GM23338 (cell line): ENCODE measurements around the gene TMEM94. TPM values are rescaled to one million over a fixed set of nuclear protein-coding genes. Genes with fewer than 3 reads are reported as not detected.

Source experiments
- ATAC-seq: fragments of 200-7000 bp; cut with Tn5 transposase; 3 replicates; pipeline ENCODE4 v1.9.1; 2020
- DNase-seq: peaks from one replicate; pipeline ENCODE4 v3.0.0-alpha.2; 2015; ENCODE audit warnings: low spot score
- H2AFZ ChIP-seq: fragments of 200-600 bp; sonication (generic); 2 replicates; pipeline ENCODE4 v1.8.0; 2016; ENCODE audit warnings: antibody characterized with exemption, mild to moderate bottlenecking, moderate library complexity
- H3F3A ChIP-seq: fragments of 200-600 bp; sonication (generic); replicated peaks from 2 replicates; pipeline ENCODE4 v1.8.0; 2017; ENCODE audit warnings: antibody characterized with exemption, mixed run types, low read depth
- H3K27ac ChIP-seq: fragments of 200-600 bp; sonication (generic); 2 replicates; pipeline ENCODE4 v1.6.1; 2016; ENCODE audit warnings: low read depth
- H3K27me3 ChIP-seq: fragments of 200-600 bp; sonication (generic); 2 replicates; pipeline ENCODE4 v1.8.0; 2016; ENCODE audit warnings: mild to moderate bottlenecking, mixed run types, moderate library complexity; ENCODE audit not compliant: insufficient read depth
- H3K36me3 ChIP-seq: fragments of 200-600 bp; sonication (generic); 2 replicates; pipeline ENCODE4 v1.8.0; 2016; ENCODE audit warnings: mild to moderate bottlenecking; ENCODE audit not compliant: insufficient read depth
- H3K4me1 ChIP-seq: fragments of 200-600 bp; sonication (generic); 2 replicates; pipeline ENCODE4 v1.8.0; 2016; ENCODE audit warnings: mild to moderate bottlenecking, moderate library complexity; ENCODE audit not compliant: insufficient read depth
- H3K4me2 ChIP-seq: fragments of 200-600 bp; sonication (generic); 2 replicates; pipeline ENCODE4 v1.7.1; 2017; ENCODE audit warnings: mixed run types
- H3K4me3 ChIP-seq: fragments of 200-600 bp; sonication (generic); 2 replicates; pipeline ENCODE4 v1.6.1; 2016; ENCODE audit warnings: mixed run types
- H3K79me2 ChIP-seq: fragments of 200-600 bp; sonication (generic); replicated peaks from 2 replicates; pipeline ENCODE4 v1.8.0; 2017; ENCODE audit warnings: mild to moderate bottlenecking; ENCODE audit not compliant: insufficient read depth
- H3K9me2 ChIP-seq: fragments of 200-600 bp; sonication (generic); 2 replicates; pipeline ENCODE4 v1.8.0; 2017; ENCODE audit not compliant: insufficient read depth
- H4K20me1 ChIP-seq: fragments of 200-600 bp; sonication (generic); replicated peaks from 2 replicates; pipeline ENCODE4 v1.8.0; 2017; ENCODE audit warnings: mild to moderate bottlenecking; ENCODE audit not compliant: insufficient read depth
- H3K27ac Mint-ChIP-seq: 2 replicates; pipeline ENCODE4 v1.8.0; 2020; ENCODE audit warnings: inconsistent platforms, mild to moderate bottlenecking, moderate library complexity, mixed read lengths
- H3K27me3 Mint-ChIP-seq: 3 replicates; pipeline ENCODE4 v1.8.0; 2022; ENCODE audit warnings: low read depth, mild to moderate bottlenecking, moderate library complexity, mixed read lengths, inconsistent platforms; ENCODE audit not compliant: insufficient read depth, poor library complexity
- H3K36me3 Mint-ChIP-seq: 3 replicates; pipeline ENCODE4 v1.8.0; 2021; ENCODE audit warnings: low read depth, mild to moderate bottlenecking, inconsistent platforms, moderate library complexity, mixed read lengths
- H3K4me1 Mint-ChIP-seq: 3 replicates; pipeline ENCODE4 v1.8.0; 2020; ENCODE audit warnings: mild to moderate bottlenecking, inconsistent platforms, mixed read lengths
- H3K4me3 Mint-ChIP-seq: 3 replicates; pipeline ENCODE4 v1.8.0; 2021; ENCODE audit warnings: moderate library complexity, mild to moderate bottlenecking, inconsistent platforms, mixed read lengths
- H3K9me3 Mint-ChIP-seq: 3 replicates; pipeline ENCODE4 v1.8.0; 2020; ENCODE audit warnings: moderate library complexity, mild to moderate bottlenecking, inconsistent platforms, mixed read lengths
- CREB1 ChIP-seq: fragments of 250-450 bp; sonication (Bioruptor Pico); IDR thresholded peaks from 2 replicates; pipeline ENCODE4 v1.5.0; 2020; ENCODE audit warnings: low read depth, mild to moderate bottlenecking, moderate library complexity
- CTCF ChIP-seq, 2 experiments: fragments of 200-600 bp in 1 of 2; sonication (generic) in 1 of 2; conservative IDR thresholded peaks; 2 replicates each; pipeline versions ENCODE4 v1.5.1 to v1.6.1; 2016 to 2017; ENCODE audit warnings: antibody characterized with exemption in 2 of 2, low read depth in 2 of 2, mild to moderate bottlenecking in 2 of 2, moderate library complexity in 1 of 2
- ETS1 ChIP-seq: IDR thresholded peaks from 2 replicates; pipeline ENCODE4 v1.6.1; 2016; ENCODE audit warnings: antibody characterized with exemption
- EZH2 ChIP-seq: fragments of 200-600 bp; sonication (generic); IDR thresholded peaks from one replicate; pipeline ENCODE4 v1.8.0; 2017; ENCODE audit warnings: antibody characterized with exemption, mild to moderate bottlenecking, low read depth; ENCODE audit not compliant: unreplicated experiment
- EZH2phosphoT487 ChIP-seq: fragments of 200-600 bp; sonication (generic); IDR thresholded peaks from one replicate; pipeline ENCODE4 v1.8.1; 2018; ENCODE audit warnings: antibody characterized with exemption; ENCODE audit not compliant: unreplicated experiment
- JUNB ChIP-seq: IDR thresholded peaks from one replicate; pipeline ENCODE4 v1.6.1; 2016; ENCODE audit warnings: antibody characterized with exemption; ENCODE audit not compliant: unreplicated experiment
- NANOG ChIP-seq: IDR thresholded peaks from 2 replicates; pipeline ENCODE4 v1.6.1; 2016; ENCODE audit warnings: antibody characterized with exemption, borderline replicate concordance
- POLR2AphosphoS5 ChIP-seq: IDR thresholded peaks from 2 replicates; pipeline ENCODE4 v1.6.1; 2016; ENCODE audit warnings: antibody characterized with exemption, low read depth
- REST ChIP-seq: IDR thresholded peaks from one replicate; pipeline ENCODE4 v1.6.1; 2018; ENCODE audit warnings: antibody characterized with exemption; ENCODE audit not compliant: unreplicated experiment
- STAT1 ChIP-seq: IDR thresholded peaks from one replicate; pipeline ENCODE4 v1.6.1; 2016; ENCODE audit warnings: antibody characterized with exemption; ENCODE audit not compliant: unreplicated experiment
- ZNF114 ChIP-seq: fragments of 250-450 bp; sonication (Bioruptor Pico); IDR thresholded peaks from 2 replicates; pipeline ENCODE4 v1.5.0; 2020; ENCODE audit warnings: mild to moderate bottlenecking, moderate library complexity
- ZNF331 ChIP-seq: fragments of 250-450 bp; sonication (Bioruptor Pico); IDR thresholded peaks from 2 replicates; pipeline ENCODE4 v1.5.0; 2020; ENCODE audit warnings: low read depth, mild to moderate bottlenecking, moderate library complexity
- ZNF462 ChIP-seq: fragments of 250-450 bp; sonication (Bioruptor Pico); IDR thresholded peaks from 2 replicates; pipeline ENCODE4 v1.5.0; 2020; ENCODE audit warnings: mild to moderate bottlenecking, moderate library complexity
- polyA plus RNA-seq: library from polyadenylated mRNA; unstranded; fragments of >200 nt; fragmentation: Nextera tagmentation; extraction: Ambion mirVana; gene quantifications from 2 replicates; pipeline ENCODE4 v1.2.1, GENCODE V29; 2016
- total RNA-seq: library from RNA; depleted of rRNA; stranded (reverse); fragments of >200 nt; shearing (Covaris generic); gene quantifications from 2 replicates; pipeline ENCODE4 v1.2.3, GENCODE V29; 2014

TMEM94 gene
- total and polyA plus RNA-seq, 2 experiments from 2014 or later, result 24.0 to 66.0 TPM

GRCh38 chr17:75474736-75475135 lies 18.3 kb downstream of the TMEM94 start:
- Mint-ChIP-seq H3K27ac (no peak overlapping the region), H3K9me3 (no peaks in the 10 kb centered on the region), H3K36me3 (peaks cover 9% of the 10 kb centered on the region; the same call in 2 of the 3 replicates), H3K27me3 (peaks cover 9% of the 10 kb centered on the region), H3K4me1 (peaks cover 7% of the 10 kb centered on the region), H3K4me3 (no peak overlapping the region)
- no peak for DNase-seq
- no peak overlapping the region for H3K27ac ChIP-seq
- no peaks in the 10 kb centered on the region for H3K79me2 ChIP-seq
- H4K20me1 ChIP-seq, result no peaks in the 10 kb centered on the region; the same call in 1 of the 2 replicates
- no peaks in the 10 kb centered on the region for H3K27me3 ChIP-seq
- TF ChIP-seq CTCF (conservative IDR thresholded peaks at IDR 0.05; ENCODE audit: low read depth in 2 of 2) (no peak), STAT1 (no peak), CREB1 (CRISPR knock-in tag) (no peak), ZNF462 (CRISPR knock-in tag) (no peak), EZH2phosphoT487 (no peak), REST (no peak), JUNB (no peak), POLR2AphosphoS5 (no peak), EZH2 (no peak), NANOG (no peak), ZNF114 (CRISPR knock-in tag) (no peak), ZNF331 (CRISPR knock-in tag) (no peak), ETS1 (no peak)
- no peaks in the 10 kb centered on the region for H3F3A ChIP-seq
- peaks cover 5% of the 10 kb centered on the region; the same call in 1 of the 2 replicates for H3K4me1 ChIP-seq
- H3K36me3 ChIP-seq, result no peaks in the 10 kb centered on the region
- no peak overlapping the region for H3K4me2 ChIP-seq
- no peak overlapping the region for H2AFZ ChIP-seq
- H3K4me3 ChIP-seq, result no peak overlapping the region
- ATAC-seq, result no peak
- H3K9me2 ChIP-seq, result no peaks in the 10 kb centered on the region
